Caki2 (cell line): ENCODE data around the gene TNK2. TPM values are rescaled to one million over a fixed set of nuclear protein-coding genes. Genes with fewer than 3 reads are reported as not detected.
"Not testable (repeated sequence)": the region's sequence is repeated elsewhere in the genome, so short reads cannot be mapped to it uniquely, and the experiment has no call there.

Experiments
- DNase-seq: peaks from one replicate; pipeline ENCODE4 v3.0.0-alpha.2; 2015; ENCODE audit warnings: low read depth
- in situ Hi-C: cut with HindIII; loops from 2 replicates; pipeline ENCODE4 v1.10.0; 2016; ENCODE audit warnings: low sequenced_read_pairs, low pct_unique_long_range_greater_than_20kb, mixed read lengths
- total RNA-seq: library from RNA; depleted of rRNA; stranded (reverse); fragments of >200 nt; shearing (Covaris generic); gene quantifications from 2 replicates; pipeline ENCODE4 v1.2.3, GENCODE V29; 2014; ENCODE audit warnings: low replicate concordance

The TNK2 gene
- total RNA-seq, 1 experiment from 2014 or later: 10.7 TPM

- in situ Hi-C loops: no loop called here
- no peak for DNase-seq
Observed at GRCh38 chr3:195929452-195929851, 21.1 kb upstream of the TNK2 start.

GRCh38 chr3:195921334-195921791 lies 13.0 kb upstream of the TNK2 start:
- DNase-seq: no peak
- in situ Hi-C loops: no loop called here

- in situ Hi-C loops: no loop called here
- DNase-seq: no peak
Observed at GRCh38 chr3:195918176-195918575, 9.8 kb upstream of the TNK2 start.

- no peak for DNase-seq
- in situ Hi-C loops: no loop called here
Observed at GRCh38 chr3:195916991-195917390, 8.6 kb upstream of the TNK2 start.

- in situ Hi-C loops: no loop called here
- no peak for DNase-seq
Observed at GRCh38 chr3:195916291-195916690, 7.9 kb upstream of the TNK2 start.

- in situ Hi-C loops: no loop called here
- DNase-seq: peak; percentile 93
Observed at GRCh38 chr3:195914648-195915473, 6.5 kb upstream of the TNK2 start.

GRCh38 chr3:195914146-195914545 lies 5.8 kb upstream of the TNK2 start:
- DNase-seq, in situ Hi-C loops: not testable (repeated sequence)

- DNase-seq: no peak
- in situ Hi-C loops: no loop called here
Observed at GRCh38 chr3:195913382-195913781, 5.0 kb upstream of the TNK2 start.

GRCh38 chr3:195911946-195912270 lies 3.6 kb upstream of the TNK2 start:
- DNase-seq: peak; percentile 69
- in situ Hi-C loops: no loop called here

- in situ Hi-C loops: no loop called here
- no peak for DNase-seq
Observed at GRCh38 chr3:195911041-195911945, 2.9 kb upstream of the TNK2 start.

- no peak for DNase-seq
- in situ Hi-C loops: no loop called here
Observed at GRCh38 chr3:195910499-195910845, 2.1 kb upstream of the TNK2 start.

GRCh38 chr3:195909644-195910498 lies 1.5 kb upstream of the TNK2 start:
- peak; percentile 80 for DNase-seq

GRCh38 chr3:195908694-195909581 lies 587 bp upstream of the TNK2 start:
- DNase-seq: no peak
- in situ Hi-C loops: no loop called here

More at GRCh38 chr3:195909644-195910498, 1.5 kb upstream of the TNK2 start:
- in situ Hi-C loops: no loop called here

- DNase-seq: no peak
- in situ Hi-C loops: no loop called here
Observed at GRCh38 chr3:195907684-195907933, 742 bp downstream of the TNK2 start.

- in situ Hi-C loops: no loop called here
- DNase-seq: no peak
Observed at GRCh38 chr3:195906865-195907683, 1.3 kb downstream of the TNK2 start.

- in situ Hi-C loops: no loop called here
- DNase-seq: no peak
Observed at GRCh38 chr3:195905970-195906864, 2.1 kb downstream of the TNK2 start.
